Measurements from ENCODE around the gene CCDC28B. TPM values are rescaled to one million over a fixed set of nuclear protein-coding genes. Genes with fewer than 3 reads are reported as not detected.
A peak's percentile ranks its signal among the peaks of the same experiment; 100 is the strongest.

Gene CCDC28B
- polyA plus RNA-seq, 3 donors from 2014 or later = 61.2 to 67.1 (median 65.5) TPM

- H3K36me3 Mint-ChIP-seq = no peaks in the 10 kb centered on the region
- peaks cover 15 to 26% of the 10 kb centered on the region in 2 donors for H3K4me1 Mint-ChIP-seq
- DNase-seq = peak; percentile 39 to 48 (median 43)
These were observed 40.8 kb downstream of the CCDC28B start for GRCh38 chr1:32241001-32241763.

GRCh38 chr1:32242341-32242851 is 42.0 kb downstream of the CCDC28B start:
- no peaks in the 10 kb centered on the region for H3K9me3 Mint-ChIP-seq
- peaks cover 15 to 31% of the 10 kb centered on the region in 2 donors for H3K4me1 Mint-ChIP-seq
- peak overlapping the region in 4 of 5 donors; percentile 23 to 41 (median 34) for H3K4me3 Mint-ChIP-seq

More at GRCh38 chr1:32241001-32241763, 40.8 kb downstream of the CCDC28B start:
- Mint-ChIP-seq H3K4me3 (peak overlapping the region; percentile 87 to 92 (median 89)), H3K27ac (peak overlapping the region in 5 of 6 donors; percentile 59 to 85 (median 71)), H3K9me3 (no peaks in the 10 kb centered on the region), H3K27me3 (ENCODE audit: low read depth in 3 of 3) (no peaks in the 10 kb centered on the region)

DNA sequence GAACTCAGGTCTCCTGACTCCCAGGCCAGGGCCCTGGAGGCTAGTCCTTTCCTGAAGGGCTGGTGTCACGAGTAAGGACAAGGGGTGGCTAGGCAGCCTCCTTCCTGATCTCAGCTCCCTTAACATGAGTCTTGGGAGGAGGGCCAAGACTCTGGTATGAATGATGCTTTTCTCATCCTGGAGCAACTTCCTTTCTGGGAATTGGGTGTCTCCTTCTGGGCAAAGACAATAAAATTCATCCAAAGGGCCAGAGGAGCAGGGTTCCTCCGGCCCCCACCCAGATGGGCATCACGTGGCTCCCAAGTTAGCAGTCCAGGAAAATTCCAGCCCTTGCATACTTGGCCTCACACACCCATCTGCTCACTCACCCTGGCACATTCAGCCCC is 46.5 kb downstream of the CCDC28B start, which contains the start of gene FAM167B:
TSS of gene FAM167B (plus strand) at position 335 of the 386 bp plus-strand sequence. CDS start 200 bp downstream, outside the sequence.
- peaks cover 43 to 53% of the 10 kb centered on the region in 2 donors for H3K4me1 Mint-ChIP-seq
- peak within 1 kb of the TSS; percentile 48 to 85 (median 80) for H3K4me3 Mint-ChIP-seq
- DNase-seq = no peak
- H3K27ac Mint-ChIP-seq = peak within 1 kb of the TSS; percentile 91 to 98 (median 96)
- peaks cover 14 to 21% (median 19%) of the 10 kb centered on the region in 3 donors for H3K27me3 Mint-ChIP-seq (ENCODE audit: low read depth in 3 of 3)
- peaks cover 0 to 4% (median 3%) of the 10 kb centered on the region in 3 donors for H3K36me3 Mint-ChIP-seq
- peaks cover 0 to 1% (median 0%) of the 10 kb centered on the region in 6 donors for H3K9me3 Mint-ChIP-seq

More at GRCh38 chr1:32242341-32242851, 42.0 kb downstream of the CCDC28B start:
- no peaks in the 10 kb centered on the region for H3K27me3 Mint-ChIP-seq (ENCODE audit: low read depth in 3 of 3)
- H3K36me3 Mint-ChIP-seq = no peaks in the 10 kb centered on the region
- DNase-seq = no peak
- peak overlapping the region in 1 of 6 donors; percentile 61 for H3K27ac Mint-ChIP-seq

DNA sequence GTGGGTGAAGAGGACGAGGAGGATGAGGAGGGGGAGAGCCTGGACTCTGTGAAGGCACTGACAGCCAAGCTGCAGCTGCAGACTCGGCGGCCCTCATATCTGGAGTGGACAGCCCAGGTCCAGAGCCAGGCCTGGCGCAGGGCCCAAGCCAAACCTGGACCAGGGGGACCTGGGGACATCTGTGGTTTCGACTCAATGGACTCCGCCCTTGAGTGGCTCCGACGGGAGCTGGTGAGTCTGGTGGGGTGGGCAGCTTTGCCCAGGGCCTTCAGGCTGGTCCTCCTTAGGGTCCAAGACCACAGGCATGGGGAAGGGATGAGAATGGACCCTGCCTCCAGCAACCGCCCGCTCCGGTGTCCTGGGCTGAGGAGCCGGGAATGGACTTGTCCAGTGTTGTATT is 47.1 kb downstream of the CCDC28B start:
- peaks cover 48 to 55% of the 10 kb centered on the region in 2 donors for H3K4me1 Mint-ChIP-seq

DNA sequence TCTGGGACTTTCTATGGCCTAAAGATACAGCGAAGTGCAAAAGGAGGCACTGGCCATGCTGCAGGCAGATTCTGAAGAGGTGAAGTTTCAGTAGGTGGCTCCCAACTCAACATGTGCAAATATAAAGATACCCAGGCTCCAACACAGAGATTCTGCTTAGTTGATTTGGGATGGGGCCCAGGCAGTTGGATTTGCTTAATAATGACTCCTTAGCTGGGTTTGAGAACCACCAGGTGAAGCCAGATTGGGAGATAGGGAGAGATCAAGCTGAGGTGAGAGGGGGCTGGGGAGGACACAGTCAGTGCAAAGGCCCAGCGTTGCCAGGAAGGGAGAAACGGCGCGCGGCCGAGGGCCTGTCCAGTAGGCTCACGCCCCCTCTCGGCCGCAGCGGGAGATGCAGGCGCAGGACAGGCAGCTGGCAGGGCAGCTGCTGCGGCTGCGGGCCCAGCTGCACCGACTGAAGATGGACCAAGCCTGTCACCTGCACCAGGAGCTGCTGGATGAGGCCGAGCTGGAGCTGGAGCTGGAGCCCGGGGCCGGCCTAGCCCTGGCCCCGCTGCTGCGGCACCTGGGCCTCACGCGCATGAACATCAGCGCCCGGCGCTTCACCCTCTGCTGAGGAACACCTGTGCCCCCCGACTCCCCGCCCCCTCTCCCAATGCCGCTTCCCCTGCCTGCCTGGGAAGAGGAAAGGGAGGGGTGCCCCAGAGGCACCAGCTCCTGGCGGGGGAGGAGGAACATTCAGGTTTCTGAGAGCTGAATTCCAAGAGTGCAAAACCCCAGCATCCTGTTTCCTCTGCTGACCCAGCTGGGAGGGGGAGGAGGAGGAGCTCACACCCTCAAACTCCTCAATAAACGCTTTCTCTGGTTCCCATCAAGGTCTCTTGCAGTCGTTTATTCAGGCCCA is 47.8 kb downstream of the CCDC28B start:
- peaks cover 18 to 29% (median 27%) of the 10 kb centered on the region in 3 donors for H3K27me3 Mint-ChIP-seq (ENCODE audit: low read depth in 3 of 3)
- DNase-seq = peak; percentile 75 to 77 (median 76)
- H3K36me3 Mint-ChIP-seq = peaks cover 4 to 5% (median 5%) of the 10 kb centered on the region in 3 donors
- peaks cover 0 to 1% (median 0%) of the 10 kb centered on the region in 6 donors for H3K9me3 Mint-ChIP-seq
- peak overlapping the region; percentile 96 to 100 (median 98) for H3K27ac Mint-ChIP-seq
- H3K4me1 Mint-ChIP-seq = peaks cover 55 to 59% of the 10 kb centered on the region in 2 donors
- peak overlapping the region; percentile 80 to 100 (median 91) for H3K4me3 Mint-ChIP-seq

More for the DNA sequence above, 47.1 kb downstream of the CCDC28B start:
- H3K27ac Mint-ChIP-seq = peak overlapping the region; percentile 34 to 98 (median 94)
- peaks cover 1 to 5% (median 4%) of the 10 kb centered on the region in 3 donors for H3K36me3 Mint-ChIP-seq
- peaks cover 0 to 1% (median 0%) of the 10 kb centered on the region in 6 donors for H3K9me3 Mint-ChIP-seq
- H3K27me3 Mint-ChIP-seq (ENCODE audit: low read depth in 3 of 3) = peaks cover 17 to 26% (median 24%) of the 10 kb centered on the region in 3 donors
- DNase-seq = no peak
- H3K4me3 Mint-ChIP-seq = peak overlapping the region in 2 of 5 donors; percentile 72 to 85

- H3K27me3 Mint-ChIP-seq (ENCODE audit: low read depth in 3 of 3) = peaks cover 18 to 35% (median 33%) of the 10 kb centered on the region in 3 donors
- H3K4me3 Mint-ChIP-seq = peak overlapping the region; percentile 91 to 100 (median 92)
- H3K9me3 Mint-ChIP-seq = peaks cover 0 to 1% (median 0%) of the 10 kb centered on the region in 6 donors
- H3K27ac Mint-ChIP-seq = peak overlapping the region; percentile 96 to 100 (median 98)
- DNase-seq = peak; percentile 88 to 89 (median 89)
- peaks cover 71 to 74% of the 10 kb centered on the region in 2 donors for H3K4me1 Mint-ChIP-seq
- peaks cover 5 to 7% (median 5%) of the 10 kb centered on the region in 3 donors for H3K36me3 Mint-ChIP-seq
These were observed 49.6 kb downstream of the CCDC28B start for GRCh38 chr1:32249831-32250525.

GRCh38 chr1:32250893-32251716 is 50.7 kb downstream of the CCDC28B start, which contains the start of gene LCK:
Gene LCK (plus strand): TSS chr1:32251265. CDS start chr1:32274330, 23,065 bp downstream.
- peak; percentile 68 to 73 (median 69) for DNase-seq
- H3K27ac Mint-ChIP-seq = peak within 1 kb of the TSS; percentile 96 to 100 (median 98)
- H3K4me3 Mint-ChIP-seq = peak within 1 kb of the TSS; percentile 91 to 100 (median 92)
- peaks cover 18 to 35% (median 33%) of the 10 kb centered on the region in 3 donors for H3K27me3 Mint-ChIP-seq (ENCODE audit: low read depth in 3 of 3)
- H3K4me1 Mint-ChIP-seq = peaks cover 80 to 83% of the 10 kb centered on the region in 2 donors
- peaks cover 5 to 7% (median 5%) of the 10 kb centered on the region in 3 donors for H3K36me3 Mint-ChIP-seq
- peaks cover 0 to 1% (median 0%) of the 10 kb centered on the region in 6 donors for H3K9me3 Mint-ChIP-seq

Other genes with a start within 250 kb of the CCDC28B start
- gene KHDRBS1, start 186.7 kb upstream of the CCDC28B start, polyA plus RNA-seq = 100 to 1,000 TPM in 1 of 3 donors, 10 to 100 TPM in 2; 74.0 to 121 (median 86.1) TPM
- gene TMEM39B, start 127.7 kb upstream of the CCDC28B start, polyA plus RNA-seq = 1 to 10 TPM in 2 of 3 donors, under 1 TPM in 1; 0.94 to 2.3 (median 2.0) TPM
- 10 to 100 TPM; 20.7 to 36.8 (median 21.2) TPM for gene KPNA6, start 92.5 kb upstream of the CCDC28B start, polyA plus RNA-seq
- gene TXLNA, start 20.9 kb upstream of the CCDC28B start, polyA plus RNA-seq = 10 to 100 TPM; 14.5 to 33.4 (median 18.5) TPM
- under 1 TPM in 2 of 3 donors, not detected in 1; 0.29 to 0.85 TPM for gene IQCC, start 5.1 kb downstream of the CCDC28B start, polyA plus RNA-seq
- not detected for gene DCDC2B, start 8.5 kb downstream of the CCDC28B start, polyA plus RNA-seq
- 10 to 100 TPM in 1 of 3 donors, 1 to 10 TPM in 2; 6.7 to 14.3 (median 9.8) TPM for gene TMEM234, start 21.8 kb downstream of the CCDC28B start, polyA plus RNA-seq
- gene EIF3I, start 21.8 kb downstream of the CCDC28B start, polyA plus RNA-seq = 100 to 1,000 TPM; 189 to 313 (median 197) TPM
- under 1 TPM in 2 of 3 donors, not detected in 1; 0.28 to 0.53 TPM for gene FAM167B, start 46.6 kb downstream of the CCDC28B start, polyA plus RNA-seq
- 1,000 to 10,000 TPM in 1 of 3 donors, 100 to 1,000 TPM in 2; 561 to 1,013 (median 704) TPM for gene LCK, start 50.7 kb downstream of the CCDC28B start, polyA plus RNA-seq
- 100 to 1,000 TPM; 151 to 195 (median 169) TPM for gene HDAC1, start 91.5 kb downstream of the CCDC28B start, polyA plus RNA-seq
- gene MARCKSL1, start 135.6 kb downstream of the CCDC28B start, polyA plus RNA-seq = 10 to 100 TPM; 20.5 to 46.9 (median 27.7) TPM
- under 1 TPM in 2 of 3 donors, not detected in 1; 0.09 to 0.17 TPM for gene FAM229A, start 161.9 kb downstream of the CCDC28B start, polyA plus RNA-seq
- 1 to 10 TPM in 1 of 3 donors, not detected in 2; 2.7 TPM for gene TSSK3, start 161.9 kb downstream of the CCDC28B start, polyA plus RNA-seq
- 10 to 100 TPM; 33.9 to 50.3 (median 37.4) TPM for gene BSDC1, start 193.8 kb downstream of the CCDC28B start, polyA plus RNA-seq

All from immature natural killer cell (primary cell).